Fibroblast of pulmonary artery (primary cell): ENCODE measurements around the gene ABCC8.

Experiments used
- DNase-seq: peaks from one replicate; pipeline ENCODE4 v3.0.0-alpha.2; 2010; ENCODE audit warnings: low read depth
- H3K4me3 ChIP-seq: replicated peaks from 2 replicates; pipeline ENCODE4 v1.5.1; 2011; ENCODE audit warnings: low read depth, mild to moderate bottlenecking, control low read depth, low read length, moderate library complexity
- TF ChIP-seq, protein P1 (sequence below): IDR thresholded peaks from 2 replicates; pipeline ENCODE4 v1.5.1; 2011; ENCODE audit warnings: mild to moderate bottlenecking, control low read depth, low read length, inconsistent platforms; ENCODE audit errors: missing control alignments

The ABCC8 gene

DNA sequence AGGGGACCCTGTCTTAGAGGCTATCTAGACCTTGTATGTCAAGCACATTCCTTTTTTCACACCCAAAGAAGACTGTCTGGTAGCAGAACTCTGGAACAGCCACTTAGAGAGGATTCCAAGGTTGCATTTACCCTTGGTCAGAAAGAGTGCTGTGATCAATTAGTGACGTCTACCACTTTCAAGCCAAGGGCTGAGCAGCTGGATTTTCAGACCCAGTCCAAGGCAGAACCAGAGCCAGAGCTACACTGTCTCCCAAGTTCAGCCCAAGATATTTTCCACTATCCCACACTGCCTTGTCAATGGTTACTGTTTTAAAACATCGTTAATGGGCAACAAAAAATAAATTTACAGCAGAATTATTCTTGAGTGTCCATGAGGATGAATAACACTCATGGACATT lies 24.0 kb downstream of the ABCC8 start:
- DNase-seq: no peak
- H3K4me3 ChIP-seq: no peak overlapping the region
- TF ChIP-seq, protein P1, sequence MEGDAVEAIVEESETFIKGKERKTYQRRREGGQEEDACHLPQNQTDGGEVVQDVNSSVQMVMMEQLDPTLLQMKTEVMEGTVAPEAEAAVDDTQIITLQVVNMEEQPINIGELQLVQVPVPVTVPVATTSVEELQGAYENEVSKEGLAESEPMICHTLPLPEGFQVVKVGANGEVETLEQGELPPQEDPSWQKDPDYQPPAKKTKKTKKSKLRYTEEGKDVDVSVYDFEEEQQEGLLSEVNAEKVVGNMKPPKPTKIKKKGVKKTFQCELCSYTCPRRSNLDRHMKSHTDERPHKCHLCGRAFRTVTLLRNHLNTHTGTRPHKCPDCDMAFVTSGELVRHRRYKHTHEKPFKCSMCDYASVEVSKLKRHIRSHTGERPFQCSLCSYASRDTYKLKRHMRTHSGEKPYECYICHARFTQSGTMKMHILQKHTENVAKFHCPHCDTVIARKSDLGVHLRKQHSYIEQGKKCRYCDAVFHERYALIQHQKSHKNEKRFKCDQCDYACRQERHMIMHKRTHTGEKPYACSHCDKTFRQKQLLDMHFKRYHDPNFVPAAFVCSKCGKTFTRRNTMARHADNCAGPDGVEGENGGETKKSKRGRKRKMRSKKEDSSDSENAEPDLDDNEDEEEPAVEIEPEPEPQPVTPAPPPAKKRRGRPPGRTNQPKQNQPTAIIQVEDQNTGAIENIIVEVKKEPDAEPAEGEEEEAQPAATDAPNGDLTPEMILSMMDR: no peak

DNA sequence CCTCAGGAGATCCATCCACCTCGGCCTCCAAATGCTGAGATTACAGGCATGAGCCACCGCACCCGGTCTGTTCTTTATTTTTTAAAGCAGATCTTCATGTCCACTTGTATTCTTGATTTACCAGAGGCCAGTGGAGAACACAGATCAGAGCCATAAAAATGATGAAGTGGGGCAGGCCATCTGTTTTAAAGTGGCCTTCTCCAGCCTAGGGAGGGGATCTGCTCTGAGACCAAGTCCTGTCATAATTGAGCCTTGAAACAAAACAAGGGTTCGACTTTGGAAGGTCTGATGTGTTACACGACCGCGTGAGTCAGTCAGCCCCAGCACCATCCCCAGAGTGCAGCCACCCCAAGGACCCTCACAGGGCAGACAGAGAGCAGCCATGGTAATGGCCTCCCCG lies 27.5 kb downstream of the ABCC8 start:
- TF ChIP-seq, protein P1: no peak
- no peak overlapping the region for H3K4me3 ChIP-seq
- DNase-seq: no peak

DNA sequence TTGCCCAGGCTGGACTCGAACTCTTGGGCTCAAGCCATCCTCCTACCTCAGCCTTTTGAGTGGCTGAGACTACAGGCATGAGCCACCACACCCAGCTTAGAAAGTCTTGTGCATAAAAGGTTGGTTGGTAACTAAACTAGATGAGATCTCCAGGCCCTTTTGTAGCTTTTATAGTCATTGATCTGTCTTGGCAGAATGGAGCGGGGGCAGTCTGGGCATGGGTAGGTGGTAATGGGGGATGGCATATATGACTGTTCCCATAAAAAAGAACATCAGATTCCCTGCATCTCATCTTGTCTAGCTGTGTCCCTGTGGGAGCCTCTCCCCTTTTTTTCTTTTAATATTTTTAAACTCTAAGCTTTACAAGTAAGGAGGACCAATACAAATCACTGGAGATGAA lies 30.2 kb downstream of the ABCC8 start:
- TF ChIP-seq, protein P1: no peak
- no peak overlapping the region for H3K4me3 ChIP-seq
- DNase-seq: no peak

DNA sequence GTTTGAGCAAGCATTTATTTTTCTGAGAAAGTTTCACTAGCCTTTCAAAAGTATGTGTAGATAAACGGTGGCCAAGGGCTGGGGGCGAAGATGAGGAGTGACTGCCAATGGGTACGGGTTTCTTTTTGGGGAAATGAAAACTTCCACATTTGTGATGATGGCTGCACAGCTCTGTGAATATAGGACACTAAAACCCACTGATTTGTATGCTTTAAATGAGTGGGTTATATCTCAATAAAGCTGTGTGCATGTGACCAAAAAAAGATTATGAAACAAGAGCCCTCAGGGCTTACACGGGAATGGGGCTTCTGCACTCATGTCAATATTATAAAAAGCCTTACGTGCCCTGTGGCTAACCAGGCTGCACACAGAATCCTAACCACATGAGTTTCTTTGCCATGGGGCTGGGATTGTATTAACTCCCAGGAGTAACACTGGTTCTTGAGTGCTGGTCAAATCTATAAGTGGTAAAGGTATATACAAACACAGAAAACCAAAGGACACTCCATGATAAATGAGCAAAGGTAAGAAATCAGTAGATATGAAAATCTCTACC lies 31.3 kb downstream of the ABCC8 start:
- H3K4me3 ChIP-seq: no peak overlapping the region
- DNase-seq: no peak
- TF ChIP-seq, protein P1: no peak

DNA sequence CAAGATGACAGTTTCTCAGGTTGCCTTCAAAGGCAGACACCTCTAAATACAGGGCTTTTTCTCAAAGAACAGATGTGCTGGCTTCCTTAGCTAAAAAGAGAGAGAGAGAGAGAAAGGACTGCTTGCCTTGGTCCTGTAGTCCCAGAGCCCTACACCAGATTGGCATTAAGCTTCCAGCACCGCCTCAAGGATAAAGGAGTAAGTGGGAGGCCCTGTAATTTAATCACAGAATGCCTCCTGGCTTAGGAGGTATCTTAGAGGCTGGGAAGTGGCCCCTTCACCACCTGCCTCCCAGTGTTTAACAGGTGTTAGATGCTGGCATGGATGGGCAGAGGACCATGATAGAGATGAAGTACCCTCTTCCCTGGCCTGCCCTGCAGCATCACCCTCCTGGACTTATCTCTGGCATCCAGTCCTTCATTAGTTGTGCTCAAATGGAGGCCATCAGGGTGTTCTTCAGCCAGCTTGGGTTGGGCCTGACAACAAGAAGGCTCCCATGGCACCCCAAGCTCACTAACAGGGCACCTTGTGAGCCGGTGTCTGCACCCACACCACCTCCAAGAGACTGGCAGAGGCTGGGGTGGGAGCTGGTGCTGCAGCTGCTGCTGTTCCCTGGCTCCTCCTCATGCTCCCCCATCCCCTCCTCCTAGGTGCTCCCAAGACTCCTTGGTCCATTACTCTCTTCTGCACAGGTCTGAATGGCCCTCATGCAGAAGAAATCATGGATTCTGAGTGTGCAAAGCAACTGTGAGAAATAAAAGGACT lies 32.5 kb downstream of the ABCC8 start:
- no peak overlapping the region for H3K4me3 ChIP-seq
- TF ChIP-seq, protein P1: no peak
- no peak for DNase-seq

DNA sequence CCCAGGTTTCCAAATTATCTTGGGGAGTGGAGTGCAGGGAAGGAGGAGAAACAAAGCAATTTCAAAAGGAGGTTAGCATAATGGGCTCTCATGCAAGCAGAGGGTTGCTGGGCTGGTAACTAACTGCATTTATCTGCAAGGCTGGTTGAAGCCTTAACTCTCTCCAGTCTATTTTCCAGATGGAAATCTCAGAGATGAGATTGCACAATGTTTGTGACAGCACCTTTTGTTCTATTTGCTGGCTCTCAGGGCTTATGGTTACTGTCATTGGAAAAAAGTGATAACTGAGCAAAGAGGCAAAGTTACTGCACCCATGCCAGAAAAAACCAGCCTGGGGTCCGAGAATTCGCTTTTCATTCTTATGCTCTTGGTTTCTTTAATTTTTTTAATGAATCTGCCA lies 33.2 kb downstream of the ABCC8 start:
- TF ChIP-seq, protein P1: no peak
- H3K4me3 ChIP-seq: no peak overlapping the region
- DNase-seq: peak; percentile 5

DNA sequence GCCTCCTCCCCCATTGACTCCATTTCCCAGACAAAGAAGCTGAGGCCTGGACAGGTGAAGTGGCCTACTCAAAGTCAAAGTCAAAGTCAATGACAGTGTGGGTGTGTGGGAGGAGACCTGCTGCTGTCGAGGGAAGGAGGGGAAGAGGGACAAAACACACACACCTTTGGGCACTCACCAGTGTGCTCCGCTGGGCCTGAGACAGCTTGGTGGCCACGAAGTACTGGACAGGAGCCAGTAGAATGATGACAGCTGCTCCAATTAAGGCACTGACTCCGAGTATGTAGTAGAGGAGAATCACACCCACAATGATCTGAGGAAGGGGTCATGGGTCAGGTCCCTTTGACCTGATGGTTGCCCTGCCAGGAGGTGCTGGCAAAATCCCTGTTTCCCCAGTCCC lies 33.6 kb downstream of the ABCC8 start:
- DNase-seq: no peak
- no peak overlapping the region for H3K4me3 ChIP-seq
- TF ChIP-seq, protein P1: no peak
